GM21423 (cell line): ENCODE measurements around the gene PTPN3.
"Not testable (repeated sequence)": the region's sequence is repeated elsewhere in the genome, so short reads cannot be mapped to it uniquely, and the experiment has no call there.

ENCODE experiments used
- ATAC-seq: cut with Tn5 transposase; IDR thresholded peaks from one replicate; pipeline ENCODE4 v1.9.1; 2021; ENCODE audit warnings: mild to moderate bottlenecking, moderate library complexity; ENCODE audit not compliant: unreplicated experiment

PTPN3 gene

GRCh38 chr9:109498195-109499092 lies at the start of gene PTPN3:
TSS of gene PTPN3 (minus strand) at chr9:109498307. CDS start at chr9:109463434, 34,873 bp downstream.
- no peak for ATAC-seq

GRCh38 chr9:109544954-109545353 lies 46.8 kb upstream of the PTPN3 start:
- not testable (repeated sequence) for ATAC-seq

DNA sequence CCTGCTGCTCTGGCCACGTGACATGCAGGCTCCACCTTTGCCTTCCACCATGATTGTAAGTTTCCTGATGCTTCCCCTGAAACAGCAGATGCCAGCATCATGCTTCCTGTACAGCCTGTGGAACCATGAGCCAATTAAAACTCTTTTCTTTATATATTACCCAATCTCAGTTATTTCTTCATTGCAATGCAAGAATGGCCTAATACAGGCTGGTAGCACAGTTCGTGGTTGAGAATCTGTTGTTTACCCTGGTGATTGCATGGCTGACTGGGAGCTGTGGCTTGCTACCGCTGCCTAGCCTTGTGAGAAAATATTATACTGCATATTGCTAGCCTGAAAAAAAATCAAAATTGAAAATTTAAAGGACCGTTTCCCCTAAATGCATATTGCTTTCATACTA lies 44.8 kb upstream of the PTPN3 start:
- ATAC-seq, result no peak

DNA sequence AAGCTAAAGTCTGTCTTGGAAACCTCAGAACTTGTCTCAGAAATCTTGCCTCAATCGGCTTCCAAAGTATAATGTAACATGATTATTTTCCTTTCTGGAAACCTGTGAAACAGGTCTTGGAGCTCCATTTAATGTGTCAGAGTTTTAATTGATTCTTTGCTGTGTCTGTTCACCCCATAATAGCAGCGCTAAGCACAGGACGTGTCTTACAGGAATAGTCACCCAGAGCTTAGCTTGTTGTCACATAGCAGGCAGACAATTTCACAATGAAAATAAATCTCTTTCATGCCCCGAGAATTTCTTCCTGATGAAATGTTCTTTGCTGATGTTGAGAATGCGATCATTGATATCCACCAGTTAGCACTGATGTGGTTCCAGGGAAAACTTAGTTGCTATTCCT lies 40.2 kb upstream of the PTPN3 start:
- ATAC-seq, result no peak

GRCh38 chr9:109537288-109537687 lies 39.2 kb upstream of the PTPN3 start:
- ATAC-seq, result no peak

- no peak for ATAC-seq
Observed at GRCh38 chr9:109536859-109537258, 38.8 kb upstream of the PTPN3 start.

- ATAC-seq, result no peak
Observed at GRCh38 chr9:109535365-109535764, 37.3 kb upstream of the PTPN3 start.

GRCh38 chr9:109534151-109534550 lies 36.0 kb upstream of the PTPN3 start:
- ATAC-seq, result no peak

- not testable (repeated sequence) for ATAC-seq
Observed at GRCh38 chr9:109532652-109533051, 34.5 kb upstream of the PTPN3 start.

DNA sequence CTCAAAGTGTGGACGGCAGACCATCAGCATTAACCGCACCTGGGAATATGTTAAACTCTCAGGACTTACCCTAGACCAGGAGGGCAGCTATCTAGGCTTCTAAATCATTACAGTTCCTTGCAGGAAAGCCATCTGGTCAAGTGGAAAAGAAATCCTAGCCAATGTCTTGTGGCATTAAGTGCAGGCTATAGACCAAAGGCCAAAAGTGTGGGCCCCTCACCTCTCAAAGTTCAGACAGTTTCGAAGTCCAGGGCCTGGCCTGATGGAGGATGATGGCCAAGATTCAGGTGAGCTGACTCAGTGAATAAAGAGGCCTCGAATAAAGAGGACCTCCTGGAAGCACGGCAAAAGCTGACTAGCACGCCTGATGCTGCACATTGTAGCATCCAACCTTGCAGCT lies 24.0 kb upstream of the PTPN3 start:
- ATAC-seq, result no peak

GRCh38 chr9:109520475-109521132 lies 22.5 kb upstream of the PTPN3 start:
- ATAC-seq, result peak; percentile 79

- ATAC-seq, result no peak
Observed at GRCh38 chr9:109519366-109519765, 21.3 kb upstream of the PTPN3 start.

DNA sequence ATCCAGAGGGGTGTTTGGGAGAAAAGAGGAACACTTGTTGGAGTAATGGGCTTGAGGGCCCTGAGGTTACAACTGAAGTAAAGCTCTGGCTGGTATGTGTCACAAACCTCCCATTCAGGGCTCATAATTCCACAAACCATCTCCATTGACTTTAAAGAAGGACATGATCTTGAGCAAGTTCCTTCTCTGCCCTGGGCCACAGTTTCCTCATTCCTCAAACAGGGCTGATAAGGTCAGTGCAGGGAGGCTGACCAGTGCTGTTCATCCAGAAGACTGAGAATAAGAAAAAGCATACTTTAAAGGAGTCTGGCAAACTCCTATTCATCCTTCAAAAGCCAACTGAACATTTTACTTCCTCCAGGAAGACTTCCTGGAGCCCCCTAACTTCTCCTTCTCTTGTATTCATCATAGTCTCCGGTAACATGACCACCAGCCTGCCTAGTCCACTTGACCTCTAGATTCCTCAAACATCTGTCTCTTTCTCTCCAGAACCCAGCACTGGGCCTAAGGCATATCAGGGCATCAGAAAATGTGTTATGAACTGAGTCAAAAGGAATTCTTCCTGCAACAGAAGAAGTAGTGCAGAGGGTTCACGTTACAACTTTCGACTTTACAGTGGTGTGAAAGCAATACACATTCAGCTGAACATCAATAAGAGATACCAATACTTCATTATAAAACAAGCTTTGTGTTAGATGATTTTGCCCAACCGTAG lies 20.7 kb upstream of the PTPN3 start:
- ATAC-seq, result no peak

DNA sequence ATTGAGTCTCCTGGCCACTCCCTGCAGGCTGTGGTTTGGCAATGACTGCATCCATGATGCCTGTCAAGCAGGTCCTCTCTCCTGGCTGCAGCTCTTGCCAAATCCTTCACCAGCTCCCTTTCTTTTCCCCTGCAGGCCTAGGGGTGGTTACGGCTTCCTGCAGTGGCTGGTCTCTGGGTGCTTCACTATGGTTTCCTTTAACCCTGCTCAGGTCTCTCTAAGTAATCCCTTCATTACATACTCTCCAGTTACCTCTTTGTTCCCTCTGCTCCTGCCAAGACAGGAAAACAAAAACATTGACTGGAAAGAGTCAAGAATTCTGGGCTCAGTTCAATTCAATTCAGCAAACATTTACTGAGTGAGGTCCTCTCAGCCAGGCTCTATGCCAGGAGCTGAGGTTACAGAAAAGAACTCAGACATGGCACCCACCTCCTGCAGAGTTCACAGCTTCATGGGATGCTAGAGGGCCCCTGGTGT lies 19.8 kb upstream of the PTPN3 start:
- ATAC-seq, result no peak

- no peak for ATAC-seq
Observed at GRCh38 chr9:109513871-109514270, 15.8 kb upstream of the PTPN3 start.

GRCh38 chr9:109512170-109512756 lies 14.2 kb upstream of the PTPN3 start:
- ATAC-seq, result no peak

DNA sequence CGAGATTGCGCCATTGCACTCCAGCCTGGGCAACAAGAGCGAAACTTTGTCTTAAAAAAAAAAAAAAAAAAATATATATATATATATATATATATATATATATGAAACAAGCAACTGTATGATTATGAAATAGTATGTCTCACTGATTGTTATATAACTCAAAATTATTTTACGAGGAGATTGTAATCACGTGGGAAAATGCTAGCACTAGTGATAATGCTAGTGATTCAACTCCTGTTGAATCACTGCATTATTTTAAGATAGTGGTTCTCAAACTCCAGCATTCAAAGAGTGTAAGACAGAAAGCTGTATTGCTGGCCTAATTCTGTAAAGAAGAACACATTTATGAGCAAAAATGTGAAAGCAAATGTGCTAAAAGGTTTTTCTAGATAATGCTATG lies 12.4 kb upstream of the PTPN3 start:
- no peak for ATAC-seq

DNA sequence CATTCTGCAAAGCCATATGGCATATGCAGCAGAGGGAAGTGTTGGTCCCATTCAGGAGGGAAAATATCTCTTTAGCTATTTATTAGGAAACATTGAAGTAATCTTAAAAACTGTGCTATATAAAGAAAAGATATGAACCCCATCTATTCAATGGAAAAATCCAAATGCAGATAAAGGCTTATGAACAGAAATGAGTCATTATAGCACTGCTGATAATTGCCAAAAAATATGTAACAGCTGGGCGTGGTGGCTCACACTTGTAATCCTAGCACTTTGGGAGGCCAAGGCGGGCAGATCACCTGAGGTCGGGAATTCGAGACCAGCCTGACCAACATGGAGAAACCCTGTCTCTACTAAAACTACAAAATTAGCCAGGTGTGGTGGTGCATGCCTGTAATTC lies 11.9 kb upstream of the PTPN3 start:
- not testable (repeated sequence) for ATAC-seq

DNA sequence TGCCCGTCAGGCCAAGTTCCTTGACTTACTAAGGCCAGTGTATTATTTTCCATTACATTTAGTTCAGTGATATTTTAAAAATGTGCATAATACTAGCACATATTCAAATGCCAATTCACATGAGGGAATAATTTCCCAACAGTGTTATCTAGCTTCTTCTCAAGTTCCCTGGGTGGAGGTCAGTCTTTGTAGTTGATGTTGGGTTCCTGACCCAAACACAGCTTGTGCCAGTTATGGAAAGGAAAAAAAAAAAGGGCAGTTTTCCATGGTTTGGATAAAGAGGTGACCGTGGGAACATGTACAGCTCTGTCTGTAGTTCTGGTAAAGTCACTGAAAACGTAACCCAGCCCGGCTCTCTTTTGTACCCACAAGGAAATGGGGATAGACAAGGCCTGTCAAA lies 11.5 kb upstream of the PTPN3 start:
- no peak for ATAC-seq

GRCh38 chr9:109507421-109507838 lies 9.3 kb upstream of the PTPN3 start:
- ATAC-seq, result no peak

- ATAC-seq, result no peak
Observed at GRCh38 chr9:109506097-109506712, 8.1 kb upstream of the PTPN3 start.
